HepG2 (cell line): ENCODE measurements around the gene PRRT1. TPM values are rescaled to one million over a fixed set of nuclear protein-coding genes. Genes with fewer than 3 reads are reported as not detected.

Experiments used
- ATAC-seq: fragments of 200-7000 bp; cut with Tn5 transposase; 3 replicates; pipeline ENCODE4 v1.9.1; 2020; ENCODE audit warnings: mild to moderate bottlenecking, moderate library complexity
- BruUV-seq: library from RNA; stranded (reverse); fragments of 400-500 nt; replicated peaks from 2 replicates; lab custom pipeline; 2021; lab: Mats Ljungman, UMichigan
- CTCF ChIA-PET: fragments of 300-600 bp; formaldehyde crosslinking; extraction: SDS; loops from one replicate; lab custom pipeline; 2021; ENCODE audit warnings: low total read pairs, inconsistent platforms, low intra/inter-chr PET ratio; lab: Yijun Ruan, JAX
- POLR2A ChIA-PET: fragments of 350-600 bp; sonication (Branson Sonifier 250); formaldehyde crosslinking; loops from one replicate; lab custom pipeline; 2020; ENCODE audit warnings: antibody characterized with exemption, inconsistent platforms; lab: Yijun Ruan, JAX
- DNase-seq: peaks from one replicate; pipeline ENCODE4 v3.0.0-alpha.2; 2015; ENCODE audit warnings: low spot score
- FAIRE-seq: peaks from 3 replicates; lab custom pipeline; 2011; peaks lifted over from hg19 to GRCh38; lab: Jason Lieb, UNC
- H2AFZ ChIP-seq: one replicate; pipeline ENCODE4 v1.6.1; 2011; ENCODE audit warnings: low read length, inconsistent platforms
- H3K27ac ChIP-seq: fragments of 300-600 bp; 3 replicates; pipeline ENCODE4 v1.8.0; 2011; ENCODE audit warnings: mixed run types, mild to moderate bottlenecking, mixed read lengths, low read length, inconsistent platforms; ENCODE audit not compliant: insufficient read depth; ENCODE audit errors: extremely low read length
- H3K27me3 ChIP-seq, 2 experiments: fragments of 200-600 bp in 1 of 2; 2 replicates in 1 of 2; 3 replicates in 1 of 2; pipeline versions ENCODE4 v1.6.0 to v1.8.0; 2011; ENCODE audit warnings: low read length in 2 of 2, mild to moderate bottlenecking in 2 of 2, moderate library complexity in 2 of 2, inconsistent platforms in 1 of 2; ENCODE audit not compliant: insufficient read depth in 2 of 2, control insufficient read depth in 1 of 2
- H3K36me3 ChIP-seq, 2 experiments: fragments of 200-600 bp in 1 of 2; replicated peaks in 1 of 2; 2 replicates in 1 of 2; 3 replicates in 1 of 2; pipeline versions ENCODE4 v1.5.1 to v1.8.0; 2011; ENCODE audit warnings: low read length in 2 of 2, inconsistent platforms in 1 of 2; ENCODE audit not compliant: insufficient read depth in 2 of 2, control insufficient read depth in 1 of 2
- H3K4me1 ChIP-seq: 2 replicates; pipeline ENCODE4 v1.5.1; 2012; ENCODE audit warnings: low read length, inconsistent platforms; ENCODE audit not compliant: insufficient read depth
- H3K4me2 ChIP-seq: 2 replicates; pipeline ENCODE4 v1.6.0; 2011; ENCODE audit warnings: low read depth, low read length, inconsistent platforms
- H3K4me3 ChIP-seq, 3 experiments: fragments of 200-600 bp in 1 of 3; sonication (generic), shearing (Covaris generic) in 1 of 3; replicated peaks in 1 of 3; 2 replicates each; pipeline ENCODE4 v1.5.1; 2011 to 2016; ENCODE audit warnings: low read length in 3 of 3, inconsistent platforms in 2 of 3, low read depth in 2 of 3, mild to moderate bottlenecking in 2 of 3, control low read depth in 1 of 3, mixed read lengths in 1 of 3; ENCODE audit not compliant: insufficient read depth in 1 of 3
- H3K79me2 ChIP-seq: one replicate; pipeline ENCODE4 v1.6.1; 2011; ENCODE audit warnings: low read length, inconsistent platforms; ENCODE audit not compliant: insufficient read depth
- H3K9ac ChIP-seq: 2 replicates; pipeline ENCODE4 v1.6.0; 2011; ENCODE audit warnings: mild to moderate bottlenecking, low read depth, low read length, inconsistent platforms; ENCODE audit not compliant: insufficient read depth
- H3K9me3 ChIP-seq: 2 replicates; pipeline ENCODE4 v1.5.1; 2012; ENCODE audit warnings: mild to moderate bottlenecking, low read length
- H4K20me1 ChIP-seq: 2 replicates; pipeline ENCODE4 v1.6.0; 2011; ENCODE audit warnings: inconsistent platforms, mild to moderate bottlenecking, low read length, moderate library complexity; ENCODE audit not compliant: insufficient read depth
- BRCA1 ChIP-seq: sonication (generic); formaldehyde crosslinking; IDR thresholded peaks from 2 replicates; pipeline ENCODE4 v1.4.0; 2020; ENCODE audit warnings: missing genetic modification reagents
- BRD4 ChIP-seq: sonication (generic); formaldehyde crosslinking; IDR thresholded peaks from 2 replicates; pipeline ENCODE4 v1.4.0; 2020; ENCODE audit warnings: missing genetic modification reagents
- CBX2 ChIP-seq, 2 experiments: fragments of 200-600 bp in 1 of 2; sonication (generic); formaldehyde crosslinking in 1 of 2; IDR thresholded peaks; 2 replicates each; pipeline versions ENCODE4 v1.7.0 to v1.8.1; 2018 to 2022; ENCODE audit warnings: low read depth in 2 of 2, low read length in 1 of 2, mild to moderate bottlenecking in 1 of 2, missing genetic modification reagents in 1 of 2
- KAT2B ChIP-seq: fragments of 150-350 bp; IDR thresholded peaks from 2 replicates; pipeline ENCODE4 v1.6.1; 2014; ENCODE audit warnings: low read depth, low read length, borderline replicate concordance
- KLF11 ChIP-seq: IDR thresholded peaks from 2 replicates; pipeline ENCODE4 v1.6.1; 2016; ENCODE audit warnings: missing compliant biosample characterization
- NFYB ChIP-seq: sonication (generic); formaldehyde crosslinking; IDR thresholded peaks from 2 replicates; pipeline ENCODE4 v1.4.0; 2020; ENCODE audit warnings: missing genetic modification reagents
- NR2F2 ChIP-seq: IDR thresholded peaks from 2 replicates; pipeline ENCODE4 v1.6.1; 2012; ENCODE audit warnings: low read depth, inconsistent platforms, borderline replicate concordance
- RARA ChIP-seq: IDR thresholded peaks from 2 replicates; pipeline ENCODE4 v1.6.1; 2016; ENCODE audit warnings: missing genetic modification reagents, missing compliant biosample characterization
- REL ChIP-seq: sonication (generic); formaldehyde crosslinking; conservative IDR thresholded peaks from 2 replicates; pipeline ENCODE4 v1.8.0; 2022; ENCODE audit warnings: mild to moderate bottlenecking, missing genetic modification reagents, moderate library complexity
- SAP130 ChIP-seq: IDR thresholded peaks from 2 replicates; pipeline ENCODE4 v1.6.1; 2016; ENCODE audit warnings: low read depth
- SMYD3 ChIP-seq: sonication (generic); formaldehyde crosslinking; IDR thresholded peaks from 2 replicates; pipeline ENCODE4 v1.8.1; 2023; ENCODE audit warnings: mild to moderate bottlenecking, missing genetic modification reagents
- TAF15 ChIP-seq: fragments of 200-400 bp; formaldehyde crosslinking; IDR thresholded peaks from one replicate; pipeline ENCODE4 v1.6.1; 2018; ENCODE audit warnings: mild to moderate bottlenecking, low read depth, low read length; ENCODE audit not compliant: poor library complexity, severe bottlenecking
- TEAD2 ChIP-seq: sonication (generic); formaldehyde crosslinking; IDR thresholded peaks from 2 replicates; pipeline ENCODE4 v1.9.0; 2021; ENCODE audit warnings: missing genetic modification reagents
- TEAD3 ChIP-seq: optimal IDR thresholded peaks from 2 replicates; pipeline ENCODE3; 2016; ENCODE audit warnings: borderline replicate concordance
- TSC22D2 ChIP-seq: sonication (generic); formaldehyde crosslinking; IDR thresholded peaks from 2 replicates; pipeline ENCODE4 v1.5.1; 2020; ENCODE audit warnings: missing genetic modification reagents, mild to moderate bottlenecking, borderline replicate concordance
- ZC3H4 ChIP-seq: sonication (generic); formaldehyde crosslinking; IDR thresholded peaks from 2 replicates; pipeline ENCODE4 v1.4.0; 2020; ENCODE audit warnings: missing genetic modification reagents, borderline replicate concordance
- ZHX2 ChIP-seq, 2 experiments: sonication (generic) in 1 of 2; formaldehyde crosslinking in 1 of 2; IDR thresholded peaks; 2 replicates each; pipeline versions ENCODE4 v1.6.1 to v1.9.0; 2014 to 2022; ENCODE audit warnings: antibody characterized with exemption in 1 of 2, borderline replicate concordance in 1 of 2, inconsistent platforms in 1 of 2, low read depth in 1 of 2, missing genetic modification reagents in 1 of 2
- ZMYM4 ChIP-seq: sonication (generic); formaldehyde crosslinking; IDR thresholded peaks from 2 replicates; pipeline ENCODE4 v1.8.1; 2023; ENCODE audit warnings: mild to moderate bottlenecking, missing genetic modification reagents
- ZNF180 ChIP-seq: sonication (generic); formaldehyde crosslinking; IDR thresholded peaks from 2 replicates; pipeline ENCODE4 v1.4.0; 2020; ENCODE audit warnings: low read depth, missing genetic modification reagents, borderline replicate concordance
- ZNF335 ChIP-seq: sonication (generic); formaldehyde crosslinking; IDR thresholded peaks from 2 replicates; pipeline ENCODE4 v1.4.0; 2020; ENCODE audit warnings: missing genetic modification reagents
- ZNF766 ChIP-seq: sonication (generic); formaldehyde crosslinking; IDR thresholded peaks from 2 replicates; pipeline ENCODE4 v1.5.0; 2020; ENCODE audit warnings: missing genetic modification reagents, borderline replicate concordance
- ZNF83 ChIP-seq: sonication (generic); formaldehyde crosslinking; IDR thresholded peaks from 2 replicates; pipeline ENCODE4 v1.4.0; 2020; ENCODE audit warnings: missing genetic modification reagents, mild to moderate bottlenecking, borderline replicate concordance
- WGBS: methylation state at CpG from one replicate; pipeline ENCODE4 v1.1.6; 2017; ENCODE audit warnings: low lambda C conversion rate; 5-methylcytosine and 5-hydroxymethylcytosine counted together
- in situ Hi-C: cut with HindIII; loops from 2 replicates; pipeline ENCODE4 v1.10.0; 2017; ENCODE audit warnings: low pct_unique_long_range_greater_than_20kb; ENCODE audit not compliant: extremely low pct_ligation_motif_present
- intact Hi-C: fragments of 100-400 bp; cut with micrococcal nuclease; formaldehyde crosslinking; loops from one replicate; pipeline ENCODE4 v1.10.0; 2022; ENCODE audit not compliant: unreplicated experiment
- polyA plus RNA-seq, 8 experiments: library from polyadenylated mRNA; depleted of rRNA in 3 of 8; stranded (reverse) in 7 of 8; unstranded in 1 of 8; fragments of >200 nt; fragmentation: Illumina TruSeq in 4 of 8; extraction: Trizol in 4 of 8; gene quantifications; 2 replicates each; pipeline versions ENCODE4 v1.2.1 to v1.2.3, GENCODE V29; 2011 to 2016; ENCODE audit warnings: low read depth in 4 of 8, missing spikeins in 1 of 8, mixed read lengths in 1 of 8; ENCODE audit not compliant: insufficient read depth in 1 of 8
- total RNA-seq, 5 experiments: library from RNA; depleted of rRNA; stranded (reverse); fragments of >200 nt; fragmentation: Illumina TruSeq; extraction: Trizol; gene quantifications; 2 replicates each; pipeline ENCODE4 v1.2.3, GENCODE V29; 2016; ENCODE audit warnings: low read depth in 1 of 5

Gene PRRT1
- total and polyA plus RNA-seq, 2 of the 13 experiments (the other 11 are each of a cell fraction or from before 2014, with no cell fraction given), result 0.64 to 1.4 TPM

- intact Hi-C loops, result no loop called here
- in situ Hi-C loops, result no loop called here
- Histone ChIP-seq H3K4me2 (peak overlapping the region; percentile 88), H3K9me3 (no peaks in the 10 kb centered on the region), H3K79me2 (peaks cover 46% of the 10 kb centered on the region), H3K36me3 (peaks cover 13 to 21% of the 10 kb centered on the region in 2 experiments), H2AFZ (no peak overlapping the region), H4K20me1 (no peaks in the 10 kb centered on the region), H3K27me3 (no peaks in the 10 kb centered on the region; a peak in 1 of 5 replicates), H3K27ac (no peak overlapping the region), H3K4me3 (peak overlapping the region in 2 of 3 experiments; percentile 98; a peak in 3 of 6 replicates), H3K9ac (no peak overlapping the region), H3K4me1 (peaks cover 52% of the 10 kb centered on the region)
- no peak for ATAC-seq
- 97% methylated on average over 1 of the region's 1 CpG for WGBS
- BruUV-seq, result no TSS peak
- FAIRE-seq, result no peak
- POLR2A ChIA-PET, result interaction anchor here (1.0 kb wide), 1 partner anchor 21 kb away, joined by 3 read pairs; no protein-coding TSS in a partner anchor
- no peak for DNase-seq
- CTCF ChIA-PET, result no interaction called here
- TF ChIP-seq BRD4 (CRISPR knock-in tag) (no peak), RARA (CRISPR knock-in tag) (peak; percentile 73), KAT2B (no peak), ZNF335 (CRISPR knock-in tag) (no peak), BRCA1 (CRISPR knock-in tag) (no peak), TEAD2 (CRISPR knock-in tag) (no peak), NFYB (CRISPR knock-in tag) (no peak), TAF15 (no peak), ZC3H4 (CRISPR knock-in tag) (no peak), TEAD3 (CRISPR knock-in tag) (peak; percentile 13), SMYD3 (CRISPR knock-in tag) (no peak), NR2F2 (no peak), ZNF180 (CRISPR knock-in tag) (no peak), SAP130 (peak; percentile 56), ZNF83 (CRISPR knock-in tag) (no peak), ZHX2 (IDR thresholded peaks at IDR 0.05; ENCODE audit: low read depth) (no peak), ZHX2 (CRISPR knock-in tag; IDR thresholded peaks at IDR 0.05; ENCODE audit: borderline replicate concordance) (no peak), ZMYM4 (CRISPR knock-in tag) (peak; percentile 21; the same call in 1 of the 2 replicates), TSC22D2 (CRISPR knock-in tag) (no peak), ZNF766 (CRISPR knock-in tag) (no peak), REL (CRISPR knock-in tag) (no peak), CBX2 (IDR thresholded peaks at IDR 0.05; ENCODE audit: low read depth, low read length) (no peak), CBX2 (CRISPR knock-in tag; IDR thresholded peaks at IDR 0.05; ENCODE audit: low read depth) (no peak), KLF11 (CRISPR knock-in tag) (no peak)
Measured at GRCh38 chr6:32174416-32174815, 22.7 kb upstream of the PRRT1 start.
